ENCODE measurements around the gene NLGN1.

NLGN1 gene

DNA sequence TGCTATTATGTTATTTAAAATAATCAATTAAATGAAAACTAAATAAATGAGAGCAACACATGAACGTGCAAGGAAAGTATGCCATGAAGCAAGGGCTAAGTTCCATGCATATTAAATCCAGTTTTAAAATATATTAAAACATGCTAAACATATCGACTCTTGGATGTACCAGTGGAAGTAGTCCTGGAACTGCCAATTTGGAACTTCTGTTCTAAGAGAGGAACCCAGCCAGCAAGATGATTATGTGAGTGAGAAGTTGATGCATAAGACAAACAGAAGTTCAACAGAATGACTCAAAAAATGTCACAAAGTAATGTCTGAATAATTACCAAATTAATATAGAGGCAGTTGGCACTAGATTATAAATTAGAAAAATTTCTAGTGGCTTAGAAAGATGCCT is 714.2 kb downstream of the NLGN1 start:
- DNase-seq, result no peak

DNA sequence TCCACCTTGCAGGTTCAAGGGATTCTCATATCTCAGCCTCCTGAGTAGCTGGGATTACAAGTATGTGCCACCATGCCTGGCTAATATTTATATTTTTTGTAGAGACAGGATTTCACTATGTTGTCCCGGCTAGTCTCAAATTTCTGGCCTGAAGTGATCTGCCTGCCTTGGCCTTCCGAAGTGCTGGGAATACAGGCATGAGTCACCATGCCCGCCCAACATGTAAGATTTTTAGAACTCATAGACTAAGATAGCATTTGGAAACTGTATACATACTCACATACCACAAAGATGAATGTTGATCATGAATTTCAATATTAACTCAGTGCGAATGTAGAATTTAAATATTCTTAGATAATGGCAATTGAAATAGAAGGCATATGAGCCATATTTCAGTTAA is 718.9 kb downstream of the NLGN1 start:
- no peak for DNase-seq

- DNase-seq, result no peak
Measured at GRCh38 chr3:174120997-174121396, 723.5 kb downstream of the NLGN1 start.

GRCh38 chr3:174122411-174122810 is 724.9 kb downstream of the NLGN1 start:
- no peak for DNase-seq

DNA sequence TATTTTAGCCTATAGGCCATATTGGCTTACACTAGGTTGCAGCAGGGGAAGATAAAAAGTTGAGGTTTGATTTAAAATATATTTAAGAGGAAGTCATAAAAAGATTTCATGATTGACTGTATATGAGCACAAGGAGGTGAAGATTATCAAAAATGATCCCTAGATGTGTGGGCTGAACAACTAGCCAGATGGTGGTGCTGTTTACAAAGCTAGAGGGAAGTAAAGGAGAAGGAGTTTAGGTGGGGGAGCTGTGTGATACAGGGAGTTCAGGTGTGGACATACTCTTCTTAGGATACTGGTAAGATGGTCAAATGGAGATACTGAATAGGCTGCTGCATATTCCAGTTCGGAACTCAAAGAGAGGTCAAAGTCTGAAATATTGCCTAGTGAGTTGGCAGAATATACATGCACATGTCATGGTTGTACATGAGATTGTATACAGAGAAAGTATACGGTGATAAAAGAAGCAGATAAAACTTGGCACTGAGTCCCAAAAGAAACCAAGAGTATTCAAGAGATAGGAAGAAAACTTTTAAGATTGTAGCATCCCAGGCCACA is 727.8 kb downstream of the NLGN1 start:
- peak in 2 of 3 donors; percentile 12 to 17 for DNase-seq

GRCh38 chr3:174126990-174127758 is 729.6 kb downstream of the NLGN1 start:
- no peak for DNase-seq

DNA sequence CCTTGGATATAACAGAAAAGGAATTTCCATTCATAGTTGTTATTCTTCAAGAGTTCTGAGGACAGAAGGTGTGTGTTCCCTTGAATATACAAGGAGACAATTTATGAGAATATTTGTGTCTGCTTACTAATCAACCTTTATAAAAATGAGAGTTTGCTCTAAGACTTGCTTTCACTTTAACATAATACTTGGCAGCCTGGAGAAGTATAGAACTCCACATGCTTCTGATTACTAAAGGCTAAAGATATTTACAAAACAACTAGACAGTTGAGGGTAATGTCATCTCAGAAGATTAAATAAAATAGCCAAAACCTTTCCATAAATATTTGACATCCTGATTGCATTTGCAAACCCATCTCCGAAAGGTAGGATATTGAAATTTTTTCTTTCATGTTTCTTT is 734.5 kb downstream of the NLGN1 start:
- DNase-seq, result no peak

GRCh38 chr3:174132421-174133042 is 735.0 kb downstream of the NLGN1 start:
- DNase-seq, result no peak

- DNase-seq, result no peak
Measured at GRCh38 chr3:174146008-174146407, 748.5 kb downstream of the NLGN1 start.

DNA sequence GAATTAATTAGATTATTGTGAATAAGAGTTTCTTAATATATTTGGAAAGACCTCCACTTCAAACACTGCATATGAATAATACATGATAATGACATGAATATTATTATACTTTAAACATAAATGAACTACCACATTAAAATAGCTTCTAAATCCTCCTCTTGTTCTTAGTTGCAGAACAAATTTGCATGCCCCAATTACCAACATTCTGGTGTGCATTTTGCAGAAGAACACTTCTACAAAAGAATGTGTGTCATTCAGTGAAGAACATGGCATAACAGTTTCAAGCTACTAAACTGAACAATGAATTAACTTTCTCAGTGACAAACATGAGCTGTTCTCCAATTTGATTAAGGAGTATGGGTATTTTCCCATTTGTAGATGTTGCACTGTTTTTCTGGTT is 750.3 kb downstream of the NLGN1 start:
- DNase-seq, result no peak

GRCh38 chr3:174153871-174154270 is 756.3 kb downstream of the NLGN1 start:
- no peak for DNase-seq

DNA sequence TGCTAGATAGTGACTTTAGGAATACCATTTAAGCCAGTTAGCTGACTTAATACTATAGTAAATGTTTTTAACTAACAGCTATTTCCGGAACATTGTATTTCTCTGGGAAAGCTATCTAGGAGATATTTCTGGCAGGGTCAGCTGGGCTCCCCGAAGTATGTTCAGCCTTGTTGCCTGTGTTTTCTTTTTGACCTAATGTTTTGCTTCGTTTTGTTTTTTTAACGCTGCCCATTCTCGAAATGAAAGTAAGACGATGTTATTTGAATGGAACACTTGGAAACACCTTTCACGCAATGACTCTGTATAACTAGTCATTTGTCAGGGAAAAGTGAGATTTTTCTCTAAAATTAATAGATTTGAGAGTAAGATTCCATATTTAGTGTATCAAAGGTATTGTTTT is 758.7 kb downstream of the NLGN1 start:
- no peak for DNase-seq

DNA sequence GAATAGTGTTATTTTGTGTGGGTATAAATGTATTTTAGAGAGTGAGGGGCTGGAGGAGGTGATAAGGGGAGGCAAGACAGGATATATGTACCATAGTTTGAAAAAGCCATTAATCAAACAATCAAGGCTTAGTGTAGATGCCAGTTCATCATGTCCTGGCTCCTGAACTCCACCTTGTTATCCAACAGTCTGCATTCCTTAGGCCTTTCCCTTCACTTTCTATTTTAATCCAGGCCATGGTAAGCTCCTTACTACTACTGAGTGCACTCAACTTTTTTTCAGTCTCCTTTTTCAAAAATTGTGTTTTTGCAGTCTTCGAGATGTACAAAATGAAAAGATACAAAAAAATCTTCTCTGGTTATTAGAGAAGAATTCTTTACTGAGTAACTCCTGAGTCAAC is 761.1 kb downstream of the NLGN1 start:
- no peak for DNase-seq

GRCh38 chr3:174159604-174160003 is 762.1 kb downstream of the NLGN1 start:
- DNase-seq, result no peak

DNA sequence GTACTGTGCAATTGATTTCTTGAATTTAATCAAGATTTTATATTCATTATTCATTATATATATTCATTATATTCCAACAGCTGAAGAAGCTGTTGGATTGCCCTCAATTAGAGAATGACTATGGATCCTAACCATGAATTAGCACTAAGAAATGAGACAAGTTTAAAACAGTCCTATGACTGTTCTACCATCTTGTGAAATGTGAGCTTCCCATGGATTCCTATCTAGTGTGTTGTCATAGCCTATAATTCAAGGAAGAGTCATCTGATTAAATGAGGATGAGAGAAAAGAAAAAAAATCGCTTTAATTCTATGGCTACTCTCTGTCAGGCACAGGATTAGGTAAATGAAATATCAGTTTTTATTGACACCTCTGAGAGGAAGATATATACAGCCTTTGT is 765.0 kb downstream of the NLGN1 start:
- no peak for DNase-seq

DNA sequence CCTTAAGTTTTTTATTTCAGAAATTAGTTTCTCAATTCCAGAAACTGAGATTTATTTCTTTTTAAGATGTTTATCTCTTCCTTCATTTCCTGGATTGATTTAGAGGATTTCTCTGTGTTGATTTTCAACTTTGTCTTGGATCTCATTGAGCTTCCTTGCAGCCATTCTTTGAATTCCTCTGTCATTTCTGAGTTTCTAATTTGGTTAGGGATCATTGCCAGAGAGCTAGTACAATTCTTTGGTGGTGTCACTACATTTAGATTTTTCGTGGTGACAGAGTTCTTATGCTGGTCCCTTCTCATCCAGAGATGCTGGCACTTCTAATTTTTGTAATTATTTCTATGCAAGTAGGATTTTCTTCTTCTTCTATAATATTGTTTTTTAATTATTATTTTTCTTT is 770.5 kb downstream of the NLGN1 start:
- no peak for DNase-seq

- no peak for DNase-seq
Measured at GRCh38 chr3:174168538-174169254, 771.2 kb downstream of the NLGN1 start.

- DNase-seq, result no peak
Measured at GRCh38 chr3:174169736-174170135, 772.2 kb downstream of the NLGN1 start.

- DNase-seq, result no peak
Measured at GRCh38 chr3:174170248-174170647, 772.7 kb downstream of the NLGN1 start.

DNA sequence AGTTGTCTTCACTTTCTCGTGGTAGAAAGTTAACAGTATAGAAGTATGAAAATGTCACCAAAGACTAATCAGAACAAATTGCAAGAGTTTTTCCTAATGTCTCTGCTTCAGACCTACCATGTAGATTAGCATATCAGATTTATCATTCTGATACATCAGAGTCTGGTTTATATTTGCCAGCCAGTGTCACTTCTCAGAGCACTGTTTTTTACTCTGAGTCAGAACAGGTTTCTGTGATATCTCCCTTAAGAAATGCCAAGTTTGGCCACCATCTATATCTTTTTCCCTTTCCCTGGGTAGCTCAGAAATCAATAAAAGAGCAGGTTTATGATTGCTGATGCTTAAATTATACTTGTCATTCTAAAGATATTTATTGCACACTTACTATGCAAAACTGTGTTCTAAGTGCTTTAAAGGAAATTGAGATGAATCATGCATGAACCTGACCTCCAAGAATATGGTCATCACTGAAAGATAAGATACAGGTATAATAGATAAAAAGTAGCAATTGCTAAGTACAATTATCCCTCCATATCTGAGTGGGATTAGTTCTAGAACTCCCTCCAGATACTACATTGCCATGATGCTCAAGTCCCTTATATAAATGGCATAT is 788.9 kb downstream of the NLGN1 start:
- no peak for DNase-seq

- no peak for DNase-seq
Measured at GRCh38 chr3:174191380-174191779, 793.8 kb downstream of the NLGN1 start.

GRCh38 chr3:174191895-174192294 is 794.4 kb downstream of the NLGN1 start:
- DNase-seq, result no peak

DNA sequence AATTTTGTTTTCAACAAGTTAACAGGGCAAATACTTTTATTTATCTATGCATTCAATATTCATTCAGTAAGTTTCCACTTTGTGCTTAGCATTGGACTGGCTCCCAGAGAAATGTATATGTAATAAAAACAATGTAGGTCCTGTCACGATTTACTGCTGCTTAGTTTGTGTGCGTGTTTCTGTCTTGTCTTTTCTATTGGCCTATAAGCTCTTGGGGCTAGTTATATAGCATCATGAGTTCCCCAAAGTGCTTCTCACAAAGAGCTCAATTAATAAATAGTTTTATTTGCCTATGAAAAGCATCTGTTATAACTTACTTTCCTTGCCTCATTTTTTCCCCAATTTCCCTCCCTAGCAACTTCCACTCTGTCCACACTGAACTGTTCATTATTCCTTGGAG is 794.9 kb downstream of the NLGN1 start:
- DNase-seq, result no peak

Data from suppressor macrophage treated with lipopolysaccharide for 1 hour (primary cell).